SKM-1 treated with dmso at 0.1 percent for 144 hours (cell line): ENCODE measurements around the gene NTM.

Experiments used
- DNase-seq: peaks from one replicate; lab custom pipeline; 2025; ENCODE audit not compliant: unreplicated experiment; lab: John Stamatoyannopoulos, UW

Gene NTM

DNA sequence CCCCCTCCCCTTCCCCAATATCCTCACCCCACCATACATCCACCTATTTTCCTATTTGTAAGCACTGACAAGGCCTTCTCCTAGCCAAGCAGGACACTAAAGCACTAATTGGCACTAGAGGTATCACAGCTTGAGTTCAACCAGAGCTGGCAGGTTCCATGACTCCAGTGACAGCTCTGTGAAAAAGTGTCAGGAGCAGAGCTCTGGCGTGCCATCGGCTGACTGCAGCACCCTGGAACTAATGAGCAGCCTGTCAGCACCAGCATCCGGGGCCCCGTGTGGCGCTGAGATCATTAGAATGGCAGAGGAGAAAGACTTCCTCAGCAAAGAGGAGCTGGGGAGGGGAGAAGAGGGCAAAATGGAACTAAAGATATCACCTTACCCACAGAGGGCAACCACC, 847.4 kb downstream of the NTM start:
- no peak for DNase-seq

DNA sequence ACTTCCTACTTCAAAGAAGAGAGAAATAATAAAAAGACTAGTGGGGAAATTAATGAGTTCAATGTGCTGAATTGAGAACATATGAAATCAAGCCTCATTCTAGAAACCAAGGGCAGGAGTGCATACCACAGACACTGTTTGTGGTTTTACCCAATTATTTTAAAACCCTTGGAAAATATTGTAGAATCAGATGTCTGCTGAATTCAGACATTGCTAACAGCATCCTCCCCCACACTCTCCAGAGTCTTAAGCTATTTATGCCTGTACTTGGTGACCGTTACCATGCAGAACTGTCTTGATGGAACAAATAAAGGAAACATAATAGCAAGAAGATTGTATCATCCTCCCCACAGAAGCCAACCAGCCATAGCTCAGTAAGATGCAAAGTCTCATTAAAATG, 850.1 kb downstream of the NTM start:
- DNase-seq, result no peak

GRCh38 chr11:132222345-132222744, 851.9 kb downstream of the NTM start:
- no peak for DNase-seq

DNA sequence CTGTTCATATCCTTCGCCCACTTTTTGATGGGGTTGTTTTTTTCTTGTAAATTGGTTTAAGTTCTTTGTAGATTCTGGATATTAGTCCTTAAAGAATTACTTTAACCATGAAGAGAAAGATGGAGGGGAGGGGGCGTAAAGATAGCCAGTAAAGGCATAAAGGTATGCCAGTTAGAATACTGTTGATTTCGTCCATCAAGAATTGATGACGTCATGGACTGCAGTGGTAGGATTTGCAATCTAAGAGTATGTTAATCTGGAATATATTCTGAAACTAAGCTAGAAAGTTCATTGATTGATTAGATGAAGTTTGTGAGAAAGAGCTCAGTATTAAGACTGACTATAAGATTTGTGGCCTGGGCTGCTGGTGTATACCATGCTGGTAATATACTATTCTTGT, 856.1 kb downstream of the NTM start:
- DNase-seq, result no peak

DNA sequence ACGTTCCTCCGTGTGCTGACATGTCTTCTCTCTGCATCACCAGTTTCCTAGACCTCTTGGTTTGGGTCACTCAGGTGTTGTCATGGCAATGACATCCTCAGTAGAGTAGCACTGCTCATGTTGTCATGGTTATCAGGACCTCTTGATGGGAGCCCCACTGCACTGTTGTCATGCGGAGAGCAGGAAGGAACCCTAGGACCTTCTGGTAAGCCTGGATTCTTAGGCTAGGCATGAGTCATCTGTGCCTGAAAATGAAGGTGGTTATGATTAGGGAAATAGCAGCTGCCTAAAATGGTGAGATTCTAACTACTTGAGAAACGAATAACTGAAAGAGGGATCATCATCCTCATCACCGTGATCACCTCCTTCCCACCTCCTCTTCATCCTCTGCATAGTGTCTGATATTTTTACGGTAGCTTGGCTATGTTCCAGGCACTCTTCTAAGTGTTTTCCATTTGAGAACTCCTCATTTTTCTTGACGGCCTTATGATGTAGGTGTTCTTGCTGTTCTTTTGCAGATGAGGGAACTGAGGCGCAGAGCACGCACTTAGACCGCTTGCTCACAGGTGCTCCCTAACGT, 858.4 kb downstream of the NTM start:
- DNase-seq, result no peak

DNA sequence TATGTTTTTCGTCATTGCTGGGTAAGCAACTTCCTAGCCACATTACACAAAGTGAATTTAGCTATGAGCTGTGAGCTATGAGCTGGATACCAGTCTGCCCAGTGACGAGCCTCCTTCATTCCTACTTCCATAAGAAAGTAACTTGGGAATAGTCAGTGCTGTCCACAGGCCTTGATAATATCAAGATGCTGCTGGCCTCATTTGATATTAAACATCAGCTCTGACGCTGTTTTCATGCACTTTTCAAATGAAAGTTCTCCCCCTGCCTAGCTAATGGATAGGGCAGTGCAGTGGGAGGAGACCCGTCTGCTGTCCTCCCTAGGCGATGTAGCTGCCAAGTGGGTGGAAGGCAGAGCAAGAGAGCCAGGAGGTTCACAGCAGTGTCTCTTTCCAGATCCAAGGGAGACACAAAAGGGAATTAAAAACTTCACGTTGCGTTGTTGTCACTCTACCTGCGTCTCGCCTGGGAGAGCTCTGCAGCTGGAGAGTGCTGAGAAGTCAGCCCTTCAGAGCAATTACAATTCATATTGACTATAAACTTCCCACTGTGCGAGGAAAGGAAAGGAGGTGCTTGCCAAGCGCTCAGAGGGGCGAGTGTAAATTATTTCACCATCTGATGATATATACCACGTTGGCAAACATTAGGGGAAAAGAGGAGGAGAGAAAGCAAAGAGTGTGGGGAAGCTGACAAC, 861.4 kb downstream of the NTM start:
- no peak for DNase-seq

DNA sequence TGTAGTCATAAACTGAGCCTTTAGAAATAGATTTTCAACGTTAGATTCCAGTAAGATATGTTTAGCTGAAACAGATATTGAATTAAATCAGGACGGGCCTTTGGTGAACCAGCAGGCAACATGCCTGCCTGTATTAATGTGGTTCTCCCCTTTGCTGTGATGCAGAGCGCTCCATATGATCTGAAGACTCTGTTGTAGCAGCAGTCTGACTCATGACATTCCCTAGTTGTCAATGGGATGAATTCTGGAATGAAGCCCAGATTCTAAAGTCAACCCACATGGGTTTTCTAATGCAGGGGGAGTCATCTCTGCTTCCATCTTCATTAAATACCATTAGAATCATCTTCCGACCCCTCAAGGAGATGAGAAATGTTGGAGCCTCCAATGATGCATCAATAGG, 864.5 kb downstream of the NTM start:
- no peak for DNase-seq

GRCh38 chr11:132237781-132238180, 867.4 kb downstream of the NTM start:
- no peak for DNase-seq

DNA sequence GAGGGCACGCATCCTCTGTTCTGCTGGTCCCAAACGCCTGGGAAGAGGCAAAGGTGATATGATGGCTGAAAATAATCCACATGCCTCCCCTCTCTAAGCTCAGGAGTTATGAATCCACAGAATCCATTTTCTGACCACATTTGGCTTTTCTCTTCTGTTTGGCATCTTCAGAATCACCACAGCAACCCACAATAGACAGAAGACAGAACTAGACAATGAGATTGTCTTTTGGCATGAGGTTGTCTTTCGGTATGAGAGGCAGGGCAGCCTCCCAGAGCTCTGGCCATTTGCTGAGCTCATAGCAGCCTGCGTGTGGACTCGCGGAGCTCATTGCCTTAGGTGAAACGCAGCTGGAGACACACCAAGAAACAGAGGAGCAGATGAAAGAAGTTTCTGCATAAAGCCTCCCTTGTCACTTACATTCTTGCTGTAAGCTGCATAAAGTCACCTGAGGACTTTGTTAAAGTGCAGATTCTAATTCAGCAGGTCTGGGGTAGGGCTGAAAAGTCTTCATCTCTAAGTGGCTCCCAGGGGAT, 868.0 kb downstream of the NTM start:
- DNase-seq, result no peak

DNA sequence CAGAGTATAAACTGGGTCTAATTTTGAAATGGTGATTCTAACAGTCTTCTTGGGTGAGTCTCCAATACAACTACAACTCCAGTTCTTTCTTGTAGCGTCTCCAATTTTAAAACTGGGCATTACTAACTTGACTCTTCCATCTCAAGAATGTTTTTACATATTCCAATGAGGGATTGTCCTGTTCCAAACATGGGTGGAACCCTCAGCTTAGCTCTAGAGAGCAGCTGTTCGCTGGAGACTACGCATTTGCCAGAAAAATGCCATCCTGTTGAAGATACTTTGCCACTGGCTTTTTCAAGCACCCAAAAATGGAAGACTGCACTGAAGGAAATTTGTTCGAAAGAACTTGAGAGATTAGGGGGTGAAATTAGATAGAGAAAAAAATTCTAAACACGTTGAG, 870.0 kb downstream of the NTM start:
- DNase-seq, result no peak

DNA sequence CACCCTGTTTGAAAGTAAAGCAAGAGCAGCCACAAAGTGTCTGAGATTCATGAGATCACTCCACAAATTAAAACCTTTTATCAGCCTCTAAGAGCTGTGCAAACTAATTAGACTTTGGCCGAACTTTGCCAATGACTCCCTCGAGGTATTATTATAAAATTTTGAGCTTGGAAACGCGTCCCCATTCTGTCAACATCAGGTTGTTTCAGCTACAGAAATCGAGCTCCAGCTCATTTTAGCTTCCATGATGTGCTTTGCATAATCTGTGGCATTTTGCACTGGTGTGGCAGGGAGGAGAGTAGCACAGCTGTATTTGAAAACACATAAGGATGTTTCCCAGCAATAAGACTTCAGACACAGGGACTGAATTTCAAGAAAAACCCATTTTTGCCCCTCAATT, 872.2 kb downstream of the NTM start:
- DNase-seq, result no peak

DNA sequence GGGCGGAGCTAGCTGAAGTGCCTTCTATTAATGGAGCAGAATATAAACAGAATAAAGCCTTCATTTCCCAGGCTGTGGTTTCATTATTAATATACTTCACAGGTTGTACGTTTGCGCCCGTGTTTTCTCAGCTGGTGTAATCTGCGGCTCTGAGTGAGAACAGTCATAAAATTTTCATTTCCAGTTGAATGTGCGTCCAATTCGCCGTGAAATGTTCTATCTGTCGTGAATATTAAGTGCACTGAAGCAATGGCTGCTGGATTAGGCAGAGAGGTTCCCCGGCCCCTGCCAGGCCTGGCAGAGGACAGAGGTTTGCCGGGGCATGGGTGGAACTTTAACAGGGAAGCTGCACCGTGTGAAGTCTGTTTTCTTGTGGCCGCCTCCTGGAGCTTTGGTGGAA, 874.4 kb downstream of the NTM start:
- DNase-seq, result no peak

GRCh38 chr11:132245403-132246385, 875.3 kb downstream of the NTM start:
- DNase-seq, result no peak

GRCh38 chr11:132248580-132248979, 878.2 kb downstream of the NTM start:
- DNase-seq, result no peak

- no peak for DNase-seq
Measured at GRCh38 chr11:132249256-132249655, 878.8 kb downstream of the NTM start.

DNA sequence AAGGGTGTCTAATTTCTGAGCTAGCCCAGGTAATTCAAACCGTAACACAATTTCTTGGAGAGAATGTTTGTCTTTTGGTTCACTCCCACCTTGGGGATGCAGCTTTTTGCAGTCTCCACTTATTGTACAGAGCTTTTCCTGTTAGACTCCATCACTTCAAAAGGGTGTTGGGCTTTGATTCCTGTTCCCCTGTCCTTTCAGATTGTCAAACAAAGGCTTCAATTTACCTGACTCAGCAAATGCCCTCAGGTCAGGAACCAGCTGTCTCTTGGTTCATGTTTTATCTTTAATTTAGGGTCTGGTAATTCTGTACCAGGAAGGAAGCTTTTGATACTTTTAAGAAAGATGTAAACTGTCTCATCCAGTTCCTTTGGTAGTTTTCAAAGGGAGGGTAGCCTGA, 880.6 kb downstream of the NTM start:
- DNase-seq, result no peak

DNA sequence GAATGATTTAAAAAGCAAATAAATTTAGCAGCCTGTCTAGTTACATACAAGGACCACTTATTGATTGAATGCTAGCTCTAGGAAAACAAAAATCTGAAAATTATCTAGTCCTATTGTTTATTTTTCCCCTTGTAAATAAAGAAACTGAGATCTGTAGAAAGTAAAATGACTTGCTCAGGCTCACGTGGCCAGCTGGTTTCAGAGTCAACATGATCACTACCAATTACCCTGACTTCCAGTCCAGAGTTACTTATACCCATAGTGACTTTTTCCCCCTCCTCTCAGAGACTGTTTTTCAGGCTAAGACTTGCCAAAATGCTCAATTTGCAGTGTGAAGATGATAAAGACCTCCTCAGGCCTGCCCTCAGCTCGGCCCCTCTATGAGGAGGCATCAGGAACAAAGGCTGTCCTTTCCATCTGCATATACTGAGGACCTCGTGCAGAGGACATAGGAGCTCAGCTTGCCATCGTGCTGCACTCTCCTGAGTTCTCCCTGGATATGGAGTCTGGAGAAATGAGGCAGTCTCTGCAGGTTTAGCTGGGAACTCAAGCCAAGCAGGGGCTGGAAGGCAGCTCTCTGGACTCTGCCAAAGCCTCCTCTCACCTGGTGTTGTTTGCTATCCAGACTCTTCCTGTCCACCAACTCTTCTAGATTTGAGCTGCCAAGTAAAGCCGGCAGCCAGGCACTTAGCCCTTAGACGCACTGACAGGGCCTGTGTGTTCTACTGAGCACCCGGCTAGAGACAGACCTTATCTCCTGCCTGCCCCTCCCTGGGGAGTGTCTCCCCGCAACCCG, 883.3 kb downstream of the NTM start:
- no peak for DNase-seq

GRCh38 chr11:132254906-132255305, 884.5 kb downstream of the NTM start:
- no peak for DNase-seq

DNA sequence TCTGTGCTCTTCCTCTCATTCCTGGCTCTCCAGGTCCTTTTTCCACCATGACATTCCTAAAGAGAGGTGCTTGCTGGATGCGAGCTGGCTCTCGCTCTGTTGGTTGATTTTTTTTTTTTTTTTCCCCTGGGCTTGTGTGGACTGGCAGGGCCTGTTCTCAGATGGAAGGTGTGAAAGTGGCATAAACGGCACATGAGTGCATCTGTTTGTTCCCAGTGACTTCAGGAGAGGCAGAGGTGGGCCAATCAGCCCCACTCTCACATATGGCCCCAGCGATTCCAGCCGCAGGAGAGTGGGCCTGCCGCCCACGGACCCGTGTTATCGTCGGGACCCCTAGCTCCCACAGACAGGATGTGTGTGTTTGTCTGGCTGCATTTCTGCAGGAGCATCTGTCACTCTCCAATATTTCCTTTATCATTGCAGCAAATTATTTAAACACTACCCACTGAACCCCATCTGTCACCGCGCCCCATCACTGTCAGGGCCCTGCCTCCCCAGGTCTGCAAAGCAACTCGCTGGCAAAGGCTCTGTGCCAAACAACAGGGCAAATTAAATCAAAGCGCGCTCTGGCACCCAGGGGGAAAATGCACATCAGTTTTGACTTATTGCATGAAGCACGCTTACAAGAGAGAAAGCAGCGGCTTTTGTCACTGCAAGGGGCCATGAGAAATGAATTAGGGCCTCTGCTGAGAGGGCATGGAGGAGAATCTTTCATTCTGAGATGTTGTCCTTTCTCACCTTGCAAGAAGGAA, 886.3 kb downstream of the NTM start:
- no peak for DNase-seq

- no peak for DNase-seq
Measured at GRCh38 chr11:132257871-132258270, 887.5 kb downstream of the NTM start.
